OCI-LY7 (cell line): ENCODE data around the gene ZNF467. TPM values are rescaled to one million over a fixed set of nuclear protein-coding genes. Genes with fewer than 3 reads are reported as not detected.

Experiments
- BruUV-seq: library from RNA; stranded (reverse); fragments of 400-500 nt; replicated peaks from 2 replicates; lab custom pipeline; 2021; lab: Mats Ljungman, UMichigan
- CTCF ChIA-PET: fragments of 300-600 bp; sonication (Branson Sonifier 250); formaldehyde crosslinking; loops from one replicate; lab custom pipeline; 2022; ENCODE audit warnings: antibody characterized with exemption; ENCODE audit not compliant: unreplicated experiment; lab: Charles Lee
- POLR2A ChIA-PET: fragments of 300-600 bp; sonication (Branson Sonifier 250); formaldehyde crosslinking; loops from one replicate; lab custom pipeline; 2022; ENCODE audit warnings: antibody characterized with exemption; lab: Charles Lee
- DNase-seq: peaks from one replicate; pipeline ENCODE4 v3.0.0-alpha.2; 2015; ENCODE audit warnings: low spot score
- H2AFZ ChIP-seq: fragments of 200-600 bp; sonication (generic), shearing (Covaris generic); 2 replicates; pipeline ENCODE4 v1.6.1; 2014; ENCODE audit warnings: mild to moderate bottlenecking, antibody characterized with exemption, low read length, moderate library complexity
- H3K27ac ChIP-seq: fragments of 200-600 bp; sonication (generic); 2 replicates; pipeline ENCODE4 v1.5.1; 2014; ENCODE audit warnings: mixed run types, low read depth, mild to moderate bottlenecking, moderate library complexity, low read length, inconsistent platforms; ENCODE audit not compliant: poor library complexity, severe bottlenecking
- H3K36me3 ChIP-seq: fragments of 200-600 bp; sonication (generic); 2 replicates; pipeline ENCODE4 v1.6.1; 2014; ENCODE audit warnings: mild to moderate bottlenecking, antibody characterized with exemption, low read length, moderate library complexity, mixed read lengths; ENCODE audit not compliant: insufficient read depth
- H3K4me1 ChIP-seq: fragments of 200-600 bp; sonication (generic); 2 replicates; pipeline ENCODE4 v1.5.1; 2014; ENCODE audit warnings: mild to moderate bottlenecking, low read length; ENCODE audit not compliant: insufficient read depth, poor library complexity, severe bottlenecking
- H3K4me2 ChIP-seq: fragments of 200-600 bp; sonication (generic); 2 replicates; pipeline ENCODE4 v1.6.1; 2014; ENCODE audit warnings: mild to moderate bottlenecking, low read length
- H3K4me3 ChIP-seq: fragments of 200-600 bp; sonication (generic); 2 replicates; pipeline ENCODE4 v1.5.1; 2014; ENCODE audit warnings: mild to moderate bottlenecking, low read depth, low read length; ENCODE audit not compliant: poor library complexity, severe bottlenecking
- H3K79me2 ChIP-seq: fragments of 200-600 bp; sonication (generic); 2 replicates; pipeline ENCODE4 v1.6.1; 2016; ENCODE audit warnings: low read depth, mild to moderate bottlenecking, low read length, moderate library complexity, mixed read lengths; ENCODE audit not compliant: insufficient read depth
- H3K9me2 ChIP-seq: fragments of 200-600 bp; sonication (generic); 2 replicates; pipeline ENCODE4 v1.6.1; 2016; ENCODE audit warnings: mild to moderate bottlenecking, low read length, mixed read lengths; ENCODE audit not compliant: insufficient read depth
- H3K9me3 ChIP-seq: fragments of 200-600 bp; sonication (generic); 2 replicates; pipeline ENCODE4 v1.6.1; 2014; ENCODE audit warnings: mild to moderate bottlenecking, mixed run types, low read length, mixed read lengths
- H4K20me1 ChIP-seq: fragments of 200-600 bp; sonication (generic); 2 replicates; pipeline ENCODE4 v1.6.1; 2014; ENCODE audit warnings: mild to moderate bottlenecking, antibody characterized with exemption, low read length, moderate library complexity, mixed read lengths; ENCODE audit not compliant: insufficient read depth
- EZH2phosphoT487 ChIP-seq: fragments of 200-600 bp; sonication (generic); IDR thresholded peaks from 2 replicates; pipeline ENCODE4 v1.6.1; 2018; ENCODE audit warnings: low read depth, borderline replicate concordance, mild to moderate bottlenecking, mixed run types, antibody characterized with exemption, low read length, moderate library complexity, mixed read lengths
- intact Hi-C: fragments of 100-400 bp; cut with micrococcal nuclease; formaldehyde crosslinking; loops from one replicate; pipeline ENCODE4 v1.10.0; 2022; ENCODE audit not compliant: unreplicated experiment
- total RNA-seq, 2 experiments: library from RNA; depleted of rRNA in 1 of 2; stranded (reverse); fragments of >200 nt in 1 of 2; shearing (Covaris generic) in 1 of 2; gene quantifications; 2 replicates each; pipeline ENCODE4 v1.2.3, GENCODE V29; 2014 to 2022
- TF ChIP-seq, protein P1 (sequence below): fragments of 200-600 bp; sonication (generic); conservative IDR thresholded peaks from 2 replicates; pipeline ENCODE4 v1.5.1; 2014; ENCODE audit warnings: mild to moderate bottlenecking, antibody characterized with exemption, low read length, moderate library complexity, mixed read lengths

The ZNF467 gene
- total RNA-seq, 2 experiments from 2014 or later = 0.22 to 0.40 TPM

DNA sequence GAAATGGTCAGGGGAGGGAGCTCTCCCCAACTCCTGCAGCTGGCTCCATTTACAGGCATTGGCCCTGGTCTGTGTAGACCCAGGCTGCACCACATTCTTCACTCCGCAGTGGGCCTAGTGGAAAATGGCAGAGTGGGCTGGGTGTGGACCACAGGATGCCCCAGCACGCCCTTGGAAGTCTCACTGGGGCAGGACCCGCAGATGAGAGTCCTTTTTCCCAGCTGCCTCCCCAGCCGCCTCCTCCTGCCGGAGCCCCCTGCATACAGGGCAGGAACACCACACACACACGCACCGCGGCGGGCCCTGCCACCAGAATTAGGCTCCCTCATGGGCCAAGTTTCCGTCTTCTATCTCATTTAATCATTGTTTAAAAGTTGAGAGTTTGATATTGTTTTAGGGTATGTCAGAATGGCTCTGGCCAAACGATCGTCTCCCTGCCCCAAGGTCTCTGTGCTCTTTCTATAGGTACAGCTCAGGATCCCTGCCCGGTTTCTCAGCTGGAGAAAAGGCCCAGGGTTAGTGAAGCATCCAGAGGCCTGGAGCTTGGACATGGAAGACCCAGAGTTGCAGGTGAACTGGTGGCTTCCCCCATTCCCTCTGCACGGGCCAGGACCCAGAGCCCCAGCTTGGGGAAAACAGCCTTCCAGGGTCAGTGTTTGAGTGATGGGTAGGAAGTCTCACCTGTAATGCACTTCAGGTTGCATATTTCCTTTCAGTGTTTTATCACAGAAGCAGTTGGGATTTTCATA lies 42.0 kb downstream of the ZNF467 start:
- Histone ChIP-seq H3K4me3 (no peak overlapping the region), H3K4me1 (peaks cover 12% of the 10 kb centered on the region), H3K9me3 (no peaks in the 10 kb centered on the region), H3K27ac (no peak overlapping the region), H3K36me3 (peaks cover 4% of the 10 kb centered on the region; the same call in 1 of the 2 replicates), H3K9me2 (no peaks in the 10 kb centered on the region), H3K4me2 (no peak overlapping the region), H3K79me2 (no peaks in the 10 kb centered on the region), H4K20me1 (no peaks in the 10 kb centered on the region), H2AFZ (no peak overlapping the region)
- TF ChIP-seq, protein P1, sequence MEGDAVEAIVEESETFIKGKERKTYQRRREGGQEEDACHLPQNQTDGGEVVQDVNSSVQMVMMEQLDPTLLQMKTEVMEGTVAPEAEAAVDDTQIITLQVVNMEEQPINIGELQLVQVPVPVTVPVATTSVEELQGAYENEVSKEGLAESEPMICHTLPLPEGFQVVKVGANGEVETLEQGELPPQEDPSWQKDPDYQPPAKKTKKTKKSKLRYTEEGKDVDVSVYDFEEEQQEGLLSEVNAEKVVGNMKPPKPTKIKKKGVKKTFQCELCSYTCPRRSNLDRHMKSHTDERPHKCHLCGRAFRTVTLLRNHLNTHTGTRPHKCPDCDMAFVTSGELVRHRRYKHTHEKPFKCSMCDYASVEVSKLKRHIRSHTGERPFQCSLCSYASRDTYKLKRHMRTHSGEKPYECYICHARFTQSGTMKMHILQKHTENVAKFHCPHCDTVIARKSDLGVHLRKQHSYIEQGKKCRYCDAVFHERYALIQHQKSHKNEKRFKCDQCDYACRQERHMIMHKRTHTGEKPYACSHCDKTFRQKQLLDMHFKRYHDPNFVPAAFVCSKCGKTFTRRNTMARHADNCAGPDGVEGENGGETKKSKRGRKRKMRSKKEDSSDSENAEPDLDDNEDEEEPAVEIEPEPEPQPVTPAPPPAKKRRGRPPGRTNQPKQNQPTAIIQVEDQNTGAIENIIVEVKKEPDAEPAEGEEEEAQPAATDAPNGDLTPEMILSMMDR = no peak
- no peak for TF ChIP-seq EZH2phosphoT487
- DNase-seq = no peak
- BruUV-seq = no TSS peak
- POLR2A ChIA-PET = interaction anchor here (1.3 kb wide), 1 partner anchor 10 kb away, joined by 7 read pairs; no protein-coding TSS in a partner anchor
- CTCF ChIA-PET = interaction anchor here (0.6 kb wide), 1 partner anchor 16 kb away, joined by 3 read pairs; no protein-coding TSS in a partner anchor
- intact Hi-C loops = no loop called here

DNA sequence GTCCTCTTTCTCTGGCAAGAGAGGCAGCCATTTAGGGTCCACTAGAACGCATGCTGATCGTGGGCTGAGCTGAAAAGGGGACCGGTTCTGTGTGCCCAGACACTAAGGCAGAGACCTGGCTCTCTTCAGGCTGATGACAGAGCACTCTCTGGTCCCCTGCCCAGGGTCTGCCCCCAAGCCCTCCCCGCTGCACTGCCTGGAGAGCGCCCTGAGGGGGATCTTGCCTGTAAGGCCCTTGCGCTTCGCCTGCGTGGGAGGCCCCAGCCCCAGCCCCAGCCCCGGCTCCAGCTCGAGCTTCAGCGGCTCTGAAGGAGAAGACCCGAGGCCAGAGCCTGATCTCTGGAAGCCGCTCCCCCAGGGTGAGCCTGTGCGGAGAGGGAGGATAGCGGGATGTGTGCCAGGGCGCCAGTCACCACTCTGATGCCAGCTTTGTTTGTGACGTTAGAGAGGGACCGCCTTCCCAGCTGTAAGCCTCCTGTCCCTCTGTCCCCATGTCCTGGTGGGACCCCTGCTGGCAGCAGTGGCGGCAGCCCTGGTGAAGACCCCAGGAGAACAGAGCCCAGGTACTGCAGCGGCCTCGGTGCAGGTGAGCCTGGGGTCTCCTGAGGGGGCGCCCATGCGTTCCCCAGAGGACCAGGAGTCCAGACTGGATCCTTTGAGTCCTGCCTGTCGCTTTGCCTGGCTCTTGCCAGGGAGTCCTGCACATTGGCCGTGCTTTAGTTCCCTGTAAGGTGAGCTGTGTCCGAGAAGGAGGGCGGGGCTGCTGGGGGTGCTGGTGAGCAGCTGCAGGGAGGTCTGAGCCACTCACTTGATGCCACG lies 43.2 kb downstream of the ZNF467 start:
- no TSS peak for BruUV-seq
- Histone ChIP-seq H3K36me3 (peaks cover 4% of the 10 kb centered on the region; the same call in 1 of the 2 replicates), H4K20me1 (no peaks in the 10 kb centered on the region), H3K9me2 (no peaks in the 10 kb centered on the region), H3K79me2 (no peaks in the 10 kb centered on the region), H3K27ac (no peak overlapping the region), H2AFZ (no peak overlapping the region), H3K4me2 (no peak overlapping the region), H3K4me3 (no peak overlapping the region), H3K9me3 (no peaks in the 10 kb centered on the region), H3K4me1 (peaks cover 11% of the 10 kb centered on the region)
- no peak for DNase-seq
- intact Hi-C loops = no loop called here
- TF ChIP-seq EZH2phosphoT487 = no peak
- TF ChIP-seq, protein P1 = no peak
- ChIA-PET POLR2A (no interaction called here), CTCF (interaction anchor here (0.6 kb wide), 2 partner anchors 15 to 161 kb away, joined by 3 to 5 read pairs; no protein-coding TSS in a partner anchor)
